Aorta (tissue), 5 donors: ENCODE results near the gene ITGBL1. TPM values are rescaled to one million over a fixed set of nuclear protein-coding genes. Genes with fewer than 3 reads are reported as not detected.

ENCODE experiments used
- ATAC-seq: fragments of 200-7000 bp; cut with Tn5 transposase; one replicate; pipeline ENCODE4 v1.9.1; 2022; ENCODE audit warnings: moderate library complexity; ENCODE audit not compliant: low FRiP score
- DNase-seq, 2 donors: peaks; one replicate each; pipeline ENCODE4 v3.0.0-alpha.2; 2020
- H3K27ac ChIP-seq, 2 donors: one replicate each; pipeline ENCODE4 v1.5.1; 2013; ENCODE audit warnings: low read length in 2 of 2, mild to moderate bottlenecking in 2 of 2, moderate library complexity in 2 of 2, control low read depth in 1 of 2, inconsistent platforms in 1 of 2, low read depth in 1 of 2
- H3K27me3 ChIP-seq, 2 donors: one replicate each; pipeline ENCODE4 v1.6.1; 2013; ENCODE audit warnings: control low read depth in 1 of 2, low read length in 1 of 2, mild to moderate bottlenecking in 1 of 2, moderate library complexity in 1 of 2; ENCODE audit not compliant: insufficient read depth in 2 of 2, control insufficient read depth in 1 of 2
- H3K36me3 ChIP-seq, 2 donors: one replicate each; pipeline ENCODE4 v1.6.1; 2013; ENCODE audit warnings: control low read depth in 1 of 2, low read length in 1 of 2, mild to moderate bottlenecking in 1 of 2; ENCODE audit not compliant: insufficient read depth in 2 of 2, control insufficient read depth in 1 of 2
- H3K4me1 ChIP-seq, 2 donors: one replicate each; pipeline ENCODE4 v1.6.1; 2013; ENCODE audit warnings: low read length in 2 of 2, control low read depth in 1 of 2, mild to moderate bottlenecking in 1 of 2, moderate library complexity in 1 of 2; ENCODE audit not compliant: insufficient read depth in 2 of 2, control insufficient read depth in 1 of 2
- H3K4me3 ChIP-seq, 2 donors: one replicate each; pipeline ENCODE4 v1.5.1; 2013; ENCODE audit warnings: low read length in 2 of 2, control low read depth in 1 of 2, mild to moderate bottlenecking in 1 of 2
- H3K9me3 ChIP-seq: one replicate; pipeline ENCODE4 v1.6.1; 2013; ENCODE audit warnings: mild to moderate bottlenecking, low read length; ENCODE audit not compliant: control insufficient read depth
- WGBS, 2 donors: extraction: QIAGEN DNeasy Blood & Tissue Kit; methylation state at CpG; one replicate each; pipeline ENCODE4 v1.1.7; 2013; 5-methylcytosine and 5-hydroxymethylcytosine counted together
- intact Hi-C, 2 donors: fragments of 100-400 bp; cut with DNase I; formaldehyde crosslinking; loops; one replicate each; pipeline versions ENCODE4 v1.14.2 to v1.15.0; 2022
- polyA plus RNA-seq, 2 donors: library from polyadenylated mRNA; stranded (reverse); fragments of 200-250 nt; gene quantifications; one replicate each; pipeline ENCODE4 v1.2.3, GENCODE V29; 2013
- total RNA-seq, 2 donors: library from RNA; stranded (reverse); fragmentation: NEBNext Ultra II Directional; extraction: Animal tissue kit (Norgen Biotek cat#: 25700); gene quantifications; one replicate each; pipeline ENCODE4 v1.2.1, GENCODE V29; 2021
- donor health status: healthy with polysubstance abuse.
- donor health status: Bipolar disorder and iron deficiency.
- donor health status: DM: no; HTN: no; CAD: no.
- donor health status: DM: no; HTN: no; CAD: no.
- donor health status: DM: yes; HTN: yes; CAD: no.

The ITGBL1 gene
- total and polyA plus RNA-seq, 4 donors, result 110 to 144 (median 121) TPM

DNA sequence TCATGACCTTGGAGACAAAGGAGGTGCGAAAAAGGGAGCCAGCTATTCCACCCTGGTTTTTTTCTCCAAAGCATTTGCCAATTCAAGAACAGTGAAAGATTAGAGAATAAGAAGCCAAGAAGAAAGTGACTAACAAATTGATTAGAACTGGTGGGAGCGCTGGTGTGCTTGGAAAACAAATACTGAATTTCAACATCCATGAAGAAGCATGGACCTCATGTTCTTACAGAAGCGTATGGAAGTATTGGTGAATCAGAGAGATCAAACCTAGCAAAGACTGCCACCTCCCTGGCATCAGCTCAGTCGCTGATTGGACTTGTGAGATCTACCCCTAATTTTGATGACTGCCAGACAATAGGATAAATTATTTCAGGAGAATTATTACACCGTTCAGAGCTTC lies 195.3 kb downstream of the ITGBL1 start:
- no peak for DNase-seq
- Histone ChIP-seq H3K4me1 (peaks cover 0 to 3% of the 10 kb centered on the region in 2 donors), H3K4me3 (no peak overlapping the region), H3K36me3 (no peaks in the 10 kb centered on the region), H3K27me3 (no peaks in the 10 kb centered on the region), H3K9me3 (no peaks in the 10 kb centered on the region), H3K27ac (no peak overlapping the region)
- peak; percentile 50 for ATAC-seq
- intact Hi-C loops, result no loop called here
- 93 to 94% methylated on average over 5 of the region's 5 CpGs for WGBS, 2 donors

- DNase-seq (no peak), ATAC-seq (no peak)
- no peaks in the 10 kb centered on the region for H3K27me3 ChIP-seq
- H3K4me1 ChIP-seq, result peaks cover 0 to 3% of the 10 kb centered on the region in 2 donors
- H3K27ac ChIP-seq, result no peak overlapping the region
- intact Hi-C loops, result no loop called here
- no peaks in the 10 kb centered on the region for H3K9me3 ChIP-seq
- no peaks in the 10 kb centered on the region for H3K36me3 ChIP-seq
- no peak overlapping the region for H3K4me3 ChIP-seq
These were observed 196.5 kb downstream of the ITGBL1 start for GRCh38 chr13:101648766-101649487.

- no peak for DNase-seq
- H3K27me3 ChIP-seq, result no peaks in the 10 kb centered on the region
- no peaks in the 10 kb centered on the region for H3K36me3 ChIP-seq
- intact Hi-C loops, result loop anchor here in 1 of 2 donors (10.0 kb wide), 1 partner anchor 75 kb away; no protein-coding TSS in a partner anchor
- H3K27ac ChIP-seq, result no peak overlapping the region
- no peaks in the 10 kb centered on the region for H3K9me3 ChIP-seq
- no peak overlapping the region for H3K4me3 ChIP-seq
- peak; percentile 80 for ATAC-seq
- WGBS, 2 donors, result 81 to 88% methylated on average over 4 of the region's 4 CpGs
- H3K4me1 ChIP-seq, result peaks cover 0 to 3% of the 10 kb centered on the region in 2 donors
These were observed 197.1 kb downstream of the ITGBL1 start for GRCh38 chr13:101649488-101650126.

DNA sequence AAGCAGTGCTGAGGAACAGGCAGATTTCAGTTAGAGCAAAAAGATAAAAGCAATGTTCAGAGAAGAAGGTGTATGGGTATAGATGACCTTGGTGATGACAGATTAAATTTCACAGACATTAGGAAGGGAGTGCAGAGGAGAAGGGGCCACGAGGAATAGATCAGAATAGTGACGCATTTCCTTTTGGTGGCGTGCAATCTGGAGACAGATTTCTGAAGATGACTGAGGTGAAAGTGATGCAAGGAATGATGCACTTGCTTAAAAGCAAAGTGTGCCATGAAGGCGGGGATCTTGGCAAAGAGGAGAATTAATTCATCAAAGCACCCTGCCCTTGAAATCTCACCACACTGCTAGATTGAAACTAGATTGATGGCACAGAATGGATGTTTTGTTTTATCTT lies 202.4 kb downstream of the ITGBL1 start:
- H3K4me1 ChIP-seq, result no peaks in the 10 kb centered on the region
- no peaks in the 10 kb centered on the region for H3K27me3 ChIP-seq
- H3K27ac ChIP-seq, result no peak overlapping the region
- no peaks in the 10 kb centered on the region for H3K9me3 ChIP-seq
- DNase-seq (no peak), ATAC-seq (no peak)
- H3K36me3 ChIP-seq, result no peaks in the 10 kb centered on the region
- no peak overlapping the region for H3K4me3 ChIP-seq
- 92 to 94% methylated on average over 4 of the region's 4 CpGs for WGBS, 2 donors
- intact Hi-C loops, result loop anchor here in 1 of 2 donors (10.0 kb wide), 1 partner anchor 70 kb away; no protein-coding TSS in a partner anchor

GRCh38 chr13:101655435-101655834 lies 203.0 kb downstream of the ITGBL1 start:
- intact Hi-C loops, result loop anchor here in 1 of 2 donors (10.0 kb wide), 1 partner anchor 69 kb away; no protein-coding TSS in a partner anchor
- Histone ChIP-seq H3K27ac (no peak overlapping the region), H3K4me3 (no peak overlapping the region), H3K36me3 (no peaks in the 10 kb centered on the region), H3K4me1 (no peaks in the 10 kb centered on the region), H3K9me3 (no peaks in the 10 kb centered on the region), H3K27me3 (no peaks in the 10 kb centered on the region)
- DNase-seq (no peak), ATAC-seq (no peak)
- WGBS, 2 donors, result 79 to 81% methylated on average over 3 of the region's 3 CpGs

DNA sequence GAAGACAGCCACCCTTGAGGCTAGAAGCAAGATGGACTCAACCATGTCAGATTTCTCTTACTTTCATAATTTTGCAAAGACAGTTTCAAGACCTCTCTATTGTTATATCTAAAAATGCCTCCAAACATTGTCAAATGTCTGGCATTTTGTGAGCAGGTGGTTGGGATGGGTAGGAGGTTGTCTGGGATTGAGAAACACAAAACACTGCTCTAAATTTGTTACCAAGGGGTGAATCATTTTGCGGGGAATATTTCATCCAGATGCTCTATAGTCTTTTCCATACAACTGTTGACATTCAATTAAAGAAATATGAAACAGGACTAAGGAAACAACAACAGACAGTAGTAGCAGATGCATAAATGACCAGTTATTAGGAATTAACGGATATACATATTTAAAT lies 208.2 kb downstream of the ITGBL1 start:
- Histone ChIP-seq H3K4me3 (no peak overlapping the region), H3K4me1 (no peaks in the 10 kb centered on the region), H3K36me3 (no peaks in the 10 kb centered on the region), H3K27ac (no peak overlapping the region), H3K27me3 (no peaks in the 10 kb centered on the region), H3K9me3 (no peaks in the 10 kb centered on the region)
- ATAC-seq, result no peak
- WGBS, 2 donors, result 91 to 94% methylated on average over 2 of the region's 2 CpGs
- no peak for DNase-seq
- intact Hi-C loops, result no loop called here

DNA sequence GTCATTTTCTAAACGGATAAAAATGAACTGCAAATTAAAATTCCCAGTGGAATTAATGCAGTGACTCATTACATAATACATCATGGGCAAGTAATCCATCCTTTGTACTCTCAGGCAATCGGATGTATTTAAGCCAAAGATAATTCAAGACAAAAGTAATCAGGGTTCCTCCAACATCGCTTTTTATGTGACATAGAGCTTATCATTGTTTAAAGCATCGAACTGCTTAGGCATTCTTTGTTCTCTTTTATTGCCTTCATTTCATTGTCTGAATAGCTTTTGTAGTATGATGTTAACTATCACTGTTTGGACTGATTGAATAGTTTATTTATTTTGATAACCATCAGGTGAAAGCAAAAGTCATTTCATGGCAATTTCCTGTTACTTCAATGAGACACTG lies 209.4 kb downstream of the ITGBL1 start:
- no peaks in the 10 kb centered on the region for H3K9me3 ChIP-seq
- ATAC-seq (no peak), DNase-seq (no peak)
- WGBS, 2 donors, result 49 to 50% methylated on average over 4 of the region's 4 CpGs
- no peaks in the 10 kb centered on the region for H3K36me3 ChIP-seq
- no peak overlapping the region for H3K4me3 ChIP-seq
- H3K27ac ChIP-seq, result no peak overlapping the region
- intact Hi-C loops, result no loop called here
- H3K27me3 ChIP-seq, result no peaks in the 10 kb centered on the region
- H3K4me1 ChIP-seq, result no peaks in the 10 kb centered on the region

- no peak overlapping the region for H3K27ac ChIP-seq
- 79 to 81% methylated on average over 4 of the region's 4 CpGs for WGBS, 2 donors
These were observed 221.1 kb downstream of the ITGBL1 start for GRCh38 chr13:101673360-101674105.

More at GRCh38 chr13:101673360-101674105, 221.1 kb downstream of the ITGBL1 start:
- Histone ChIP-seq H3K9me3 (no peaks in the 10 kb centered on the region), H3K4me3 (no peak overlapping the region), H3K4me1 (no peaks in the 10 kb centered on the region), H3K27me3 (no peaks in the 10 kb centered on the region), H3K36me3 (no peaks in the 10 kb centered on the region)
- no peak for ATAC-seq
- intact Hi-C loops, result no loop called here
- no peak for DNase-seq
